Neural progenitor cell (in vitro differentiated cells): ENCODE results near the gene CC2D2A.

Experiments
- EZH2 ChIP-seq: fragments of 200-600 bp; sonication (generic); IDR thresholded peaks from 2 replicates; pipeline ENCODE4 v1.6.1; 2017; ENCODE audit warnings: antibody characterized with exemption, mild to moderate bottlenecking, moderate library complexity
- TF ChIP-seq, protein P1 (sequence below): fragments of 200-600 bp; sonication (generic); IDR thresholded peaks from 2 replicates; pipeline ENCODE4 v1.5.1; 2017; ENCODE audit warnings: antibody characterized with exemption, mild to moderate bottlenecking

DNA sequence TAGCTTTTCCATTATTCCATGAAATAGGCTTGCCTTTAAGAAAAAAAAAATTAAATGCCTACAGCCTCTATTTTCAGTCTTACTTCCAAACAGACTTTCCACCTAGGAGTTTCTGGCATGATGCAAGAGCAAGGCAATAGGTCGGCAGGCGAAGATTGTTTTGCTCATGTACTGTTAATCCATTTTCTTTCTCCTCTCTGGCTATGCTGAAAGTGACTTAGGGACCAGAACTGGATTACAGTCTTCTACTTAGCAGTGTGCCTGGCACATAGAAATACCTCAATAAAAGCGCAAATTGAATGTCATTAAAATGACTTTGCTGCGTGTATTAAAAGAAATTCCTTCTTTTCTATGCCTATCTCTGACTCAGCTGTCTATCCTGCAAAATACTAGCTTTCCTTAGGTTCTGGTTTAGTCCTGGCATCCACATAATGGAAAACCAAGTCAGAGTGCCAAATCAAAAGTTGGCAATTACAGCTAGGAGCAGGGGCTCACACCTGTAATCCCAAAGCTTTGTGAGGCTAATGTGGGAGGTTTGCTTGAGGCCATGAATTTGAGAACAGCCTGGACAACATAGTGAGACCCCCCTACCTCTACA lies 51.9 kb downstream of the CC2D2A start:
- TF ChIP-seq EZH2 = no peak
- TF ChIP-seq, protein P1, sequence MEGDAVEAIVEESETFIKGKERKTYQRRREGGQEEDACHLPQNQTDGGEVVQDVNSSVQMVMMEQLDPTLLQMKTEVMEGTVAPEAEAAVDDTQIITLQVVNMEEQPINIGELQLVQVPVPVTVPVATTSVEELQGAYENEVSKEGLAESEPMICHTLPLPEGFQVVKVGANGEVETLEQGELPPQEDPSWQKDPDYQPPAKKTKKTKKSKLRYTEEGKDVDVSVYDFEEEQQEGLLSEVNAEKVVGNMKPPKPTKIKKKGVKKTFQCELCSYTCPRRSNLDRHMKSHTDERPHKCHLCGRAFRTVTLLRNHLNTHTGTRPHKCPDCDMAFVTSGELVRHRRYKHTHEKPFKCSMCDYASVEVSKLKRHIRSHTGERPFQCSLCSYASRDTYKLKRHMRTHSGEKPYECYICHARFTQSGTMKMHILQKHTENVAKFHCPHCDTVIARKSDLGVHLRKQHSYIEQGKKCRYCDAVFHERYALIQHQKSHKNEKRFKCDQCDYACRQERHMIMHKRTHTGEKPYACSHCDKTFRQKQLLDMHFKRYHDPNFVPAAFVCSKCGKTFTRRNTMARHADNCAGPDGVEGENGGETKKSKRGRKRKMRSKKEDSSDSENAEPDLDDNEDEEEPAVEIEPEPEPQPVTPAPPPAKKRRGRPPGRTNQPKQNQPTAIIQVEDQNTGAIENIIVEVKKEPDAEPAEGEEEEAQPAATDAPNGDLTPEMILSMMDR = no peak
